ENCODE results near the gene CD96. TPM values are rescaled to one million over a fixed set of nuclear protein-coding genes. Genes with fewer than 3 reads are reported as not detected.

The CD96 gene
- total and polyA plus RNA-seq, 2 experiments from 2014 or later: 0.91 TPM; not detected in 1

GRCh38 chr3:111617406-111617805, 75.4 kb downstream of the CD96 start:
- Mint-ChIP-seq H3K9me3 (peaks cover 23% of the 10 kb centered on the region), H3K27ac (no peak overlapping the region), H3K27me3 (ENCODE audit: insufficient read depth, low read depth, poor library complexity) (peaks cover 1% of the 10 kb centered on the region), H3K36me3 (ENCODE audit: low read depth) (peaks cover 10% of the 10 kb centered on the region), H3K4me3 (no peak overlapping the region), H3K4me1 (no peaks in the 10 kb centered on the region)
- no peak overlapping the region for H3K4me3 ChIP-seq
- ATAC-seq: no peak
- TF ChIP-seq STAT1 (IDR thresholded peaks at IDR 0.05; ENCODE audit: unreplicated experiment): no peak
- no peak for TF ChIP-seq ZNF114 (CRISPR knock-in tag; IDR thresholded peaks at IDR 0.05)
- TF ChIP-seq ZNF331 (CRISPR knock-in tag; IDR thresholded peaks at IDR 0.05; ENCODE audit: low read depth): no peak
- TF ChIP-seq CREB1 (CRISPR knock-in tag; IDR thresholded peaks at IDR 0.05; ENCODE audit: low read depth): no peak
- TF ChIP-seq EZH2phosphoT487 (IDR thresholded peaks at IDR 0.05; ENCODE audit: unreplicated experiment): no peak
- TF ChIP-seq NANOG (IDR thresholded peaks at IDR 0.05; ENCODE audit: borderline replicate concordance): no peak
- no peak for TF ChIP-seq JUNB (IDR thresholded peaks at IDR 0.05; ENCODE audit: unreplicated experiment)
- TF ChIP-seq CTCF (conservative IDR thresholded peaks at IDR 0.05; ENCODE audit: low read depth in 2 of 2): no peak
- no peak for TF ChIP-seq EZH2 (IDR thresholded peaks at IDR 0.05; ENCODE audit: low read depth, unreplicated experiment)
- TF ChIP-seq ZNF462 (CRISPR knock-in tag; IDR thresholded peaks at IDR 0.05): no peak
- TF ChIP-seq POLR2AphosphoS5 (IDR thresholded peaks at IDR 0.05; ENCODE audit: low read depth): no peak
- H3K27ac ChIP-seq (ENCODE audit: low read depth): no peak overlapping the region
- no peaks in the 10 kb centered on the region for H3K27me3 ChIP-seq (ENCODE audit: insufficient read depth)
- H3F3A ChIP-seq (replicated peaks; ENCODE audit: low read depth): no peaks in the 10 kb centered on the region
- no peaks in the 10 kb centered on the region for H3K4me1 ChIP-seq (ENCODE audit: insufficient read depth)
- no peak overlapping the region for H2AFZ ChIP-seq
- no peak overlapping the region for H3K4me2 ChIP-seq
- H3K36me3 ChIP-seq (ENCODE audit: insufficient read depth): peaks cover 6% of the 10 kb centered on the region; the same call in 1 of the 2 replicates
- DNase-seq (ENCODE audit: low spot score): no peak
- H3K79me2 ChIP-seq (replicated peaks; ENCODE audit: insufficient read depth): no peaks in the 10 kb centered on the region
- no peaks in the 10 kb centered on the region for H4K20me1 ChIP-seq (replicated peaks; ENCODE audit: insufficient read depth)
- no peaks in the 10 kb centered on the region for H3K9me2 ChIP-seq (ENCODE audit: insufficient read depth)

All from GM23338 (cell line).